Tibial nerve (tissue), 4 donors: ENCODE measurements around the gene PCBD1.

Experiments used
- EP300 ChIP-seq, 2 donors: sonication (generic); formaldehyde crosslinking; IDR thresholded peaks; one replicate each; pipeline ENCODE4 v1.6.1; 2017; ENCODE audit warnings: antibody characterized with exemption in 2 of 2, mild to moderate bottlenecking in 1 of 2
- TF ChIP-seq, protein P1 (sequence below), 5 experiments: fragments of 200-600 bp in 3 of 5; fragments of 450-650 bp in 2 of 5; sonication (generic) in 3 of 5; IDR thresholded peaks; one replicate each; pipeline ENCODE4 v1.5.1; 2016 to 2019; ENCODE audit warnings: antibody characterized with exemption in 5 of 5, mild to moderate bottlenecking in 3 of 5, moderate library complexity in 2 of 5

- TF ChIP-seq, protein P1, sequence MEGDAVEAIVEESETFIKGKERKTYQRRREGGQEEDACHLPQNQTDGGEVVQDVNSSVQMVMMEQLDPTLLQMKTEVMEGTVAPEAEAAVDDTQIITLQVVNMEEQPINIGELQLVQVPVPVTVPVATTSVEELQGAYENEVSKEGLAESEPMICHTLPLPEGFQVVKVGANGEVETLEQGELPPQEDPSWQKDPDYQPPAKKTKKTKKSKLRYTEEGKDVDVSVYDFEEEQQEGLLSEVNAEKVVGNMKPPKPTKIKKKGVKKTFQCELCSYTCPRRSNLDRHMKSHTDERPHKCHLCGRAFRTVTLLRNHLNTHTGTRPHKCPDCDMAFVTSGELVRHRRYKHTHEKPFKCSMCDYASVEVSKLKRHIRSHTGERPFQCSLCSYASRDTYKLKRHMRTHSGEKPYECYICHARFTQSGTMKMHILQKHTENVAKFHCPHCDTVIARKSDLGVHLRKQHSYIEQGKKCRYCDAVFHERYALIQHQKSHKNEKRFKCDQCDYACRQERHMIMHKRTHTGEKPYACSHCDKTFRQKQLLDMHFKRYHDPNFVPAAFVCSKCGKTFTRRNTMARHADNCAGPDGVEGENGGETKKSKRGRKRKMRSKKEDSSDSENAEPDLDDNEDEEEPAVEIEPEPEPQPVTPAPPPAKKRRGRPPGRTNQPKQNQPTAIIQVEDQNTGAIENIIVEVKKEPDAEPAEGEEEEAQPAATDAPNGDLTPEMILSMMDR (IDR thresholded peaks at IDR 0.05), result no peak
- no peak for TF ChIP-seq EP300 (IDR thresholded peaks at IDR 0.05)
Observed at GRCh38 chr10:70913893-70914240, 25.5 kb upstream of the PCBD1 start.
